ENCODE data around the gene CNN1. TPM values are rescaled to one million over a fixed set of nuclear protein-coding genes. Genes with fewer than 3 reads are reported as not detected.

The CNN1 gene
- polyA plus RNA-seq, 1 of the 3 experiments (the other 2 are of a cell fraction), result 4.6 TPM

- TF ChIP-seq CTCF (IDR thresholded peaks at IDR 0.05) (peak; percentile 85), TAF1 (IDR thresholded peaks at IDR 0.05; ENCODE audit: borderline replicate concordance, low read depth, low read length) (peak; percentile 65; the same call in 1 of the 2 replicates), TEAD4 (IDR thresholded peaks at IDR 0.05; ENCODE audit: borderline replicate concordance, insufficient read depth) (no peak), SMC3 (IDR thresholded peaks at IDR 0.05; ENCODE audit: low read depth, low read length) (peak; percentile 55; the same call in 1 of the 2 replicates), RFX5 (IDR thresholded peaks at IDR 0.05; ENCODE audit: low read length) (no peak), NRF1 (IDR thresholded peaks at IDR 0.05; ENCODE audit: low read depth, low read length) (peak; percentile 66), MXI1 (IDR thresholded peaks at IDR 0.05; ENCODE audit: low read depth, low read length) (0 out of 2 replicates have a peak, but pooled peaks have one; percentile 15), RXRA (IDR thresholded peaks at IDR 0.05; ENCODE audit: borderline replicate concordance, low read depth) (no peak), FOXM1 (IDR thresholded peaks at IDR 0.05; ENCODE audit: low read depth) (no peak), TCF12 (IDR thresholded peaks at IDR 0.05) (peak; percentile 27; the same call in 1 of the 2 replicates), FOSL2 (IDR thresholded peaks at IDR 0.05; ENCODE audit: borderline replicate concordance, low read depth) (peak; percentile 95), RCOR1 (IDR thresholded peaks at IDR 0.05; ENCODE audit: low read length) (peak; percentile 77; the same call in 1 of the 2 replicates), MEF2A (IDR thresholded peaks at IDR 0.05; ENCODE audit: borderline replicate concordance, low read depth) (no peak; the same call in 1 of the 2 replicates), CHD2 (IDR thresholded peaks at IDR 0.05; ENCODE audit: low read length, partially characterized antibody) (no peak), RAD21 (IDR thresholded peaks at IDR 0.05; ENCODE audit: low read length) (peak; percentile 38; the same call in 1 of the 2 replicates)
Observed at GRCh38 chr19:11535792-11536595, 2.7 kb upstream of the CNN1 start (continued).

- peak; percentile 83 for DNase-seq
- Histone ChIP-seq H3F3A (replicated peaks; ENCODE audit: insufficient read depth) (no peaks in the 10 kb centered on the region), H3K27ac (ENCODE audit: low read depth in 2 of 2, low read length in 1 of 2) (no peak overlapping the region; a peak in 1 of 4 replicates), H3K36me3 (replicated peaks in 1 of 2; ENCODE audit: control insufficient read depth in 1 of 2, insufficient read depth in 2 of 2, low read length in 1 of 2) (no peaks in the 10 kb centered on the region), H3K9me3 (no peaks in the 10 kb centered on the region), H3K27me3 (ENCODE audit: insufficient read depth) (no peaks in the 10 kb centered on the region), H3K9me2 (no peaks in the 10 kb centered on the region), H3K79me2 (ENCODE audit: insufficient read depth) (no peaks in the 10 kb centered on the region), H3K4me3 (ENCODE audit: low read depth in 2 of 2, low read length in 1 of 2) (no peak overlapping the region; a peak in 1 of 4 replicates), H3K9ac (no peak overlapping the region), H3K4me1 (ENCODE audit: control insufficient read depth in 1 of 2, insufficient read depth in 2 of 2, low read depth in 1 of 2, low read length in 1 of 2) (peaks cover 7 to 13% of the 10 kb centered on the region in 2 experiments; a peak in 2 of 4 replicates), H3K4me2 (no peak overlapping the region), H2AFZ (ENCODE audit: low read depth) (no peak overlapping the region), H4K20me1 (ENCODE audit: insufficient read depth) (no peaks in the 10 kb centered on the region)
- 25% methylated on average over 21 of the region's 36 CpGs for WGBS (ENCODE audit: low lambda C conversion rate)
- ChIA-PET CTCF (interaction anchor here (0.7 to 1.8 kb wide), 4 partner anchors 9 to 57 kb away, joined by 3 to 6 read pairs (median 3); partner anchors contain the start of gene ELOF1), POLR2A (interaction anchor here (0.7 kb wide), 1 partner anchor 10 kb away, joined by 3 read pairs; the partner anchor contains the start of gene ECSIT)
- no peak for TF ChIP-seq EZH2phosphoT487 (IDR thresholded peaks at IDR 0.05; ENCODE audit: borderline replicate concordance, low read depth)
- TF ChIP-seq RCOR1 (IDR thresholded peaks at IDR 0.05; ENCODE audit: low read length), result no peak
- no peak for TF ChIP-seq RXRA (IDR thresholded peaks at IDR 0.05; ENCODE audit: borderline replicate concordance, low read depth)
- TF ChIP-seq TEAD4 (IDR thresholded peaks at IDR 0.05; ENCODE audit: borderline replicate concordance, insufficient read depth), result no peak
- TF ChIP-seq CTCF (IDR thresholded peaks at IDR 0.05), result no peak
- TF ChIP-seq RAD21 (IDR thresholded peaks at IDR 0.05; ENCODE audit: low read length), result no peak
- no peak for TF ChIP-seq GABPA (IDR thresholded peaks at IDR 0.05; ENCODE audit: low read depth)
- no peak for TF ChIP-seq NFIC (IDR thresholded peaks at IDR 0.05; ENCODE audit: borderline replicate concordance)
- no peak for TF ChIP-seq YY1 (IDR thresholded peaks at IDR 0.05; ENCODE audit: low read depth)
- no peak for TF ChIP-seq MAX (IDR thresholded peaks at IDR 0.05; ENCODE audit: low read depth)
- TF ChIP-seq ZBTB33 (IDR thresholded peaks at IDR 0.05; ENCODE audit: borderline replicate concordance, low read depth), result no peak
- no peak for TF ChIP-seq MEF2A (IDR thresholded peaks at IDR 0.05; ENCODE audit: borderline replicate concordance, low read depth)
- no peak for TF ChIP-seq GATA2 (CRISPR knock-in tag; IDR thresholded peaks at IDR 0.05)
Observed at GRCh38 chr19:11539495-11540365, 1.1 kb downstream of the CNN1 start.
